Neutrophil (primary cell): Measurements from ENCODE around the gene MGAT5B.

ENCODE experiments used
- H3K27ac ChIP-seq: fragments of 200-600 bp; sonication (generic); 2 replicates; pipeline ENCODE4 v1.5.1; 2016; ENCODE audit warnings: mild to moderate bottlenecking, moderate library complexity
- H3K27me3 ChIP-seq: fragments of 200-600 bp; sonication (generic); 2 replicates; pipeline ENCODE4 v1.6.0; 2016; ENCODE audit warnings: mild to moderate bottlenecking
- H3K36me3 ChIP-seq: fragments of 200-600 bp; sonication (generic); 2 replicates; pipeline ENCODE4 v1.5.1; 2017
- H3K4me1 ChIP-seq, 2 experiments: fragments of 200-600 bp in 1 of 2; sonication (generic) in 1 of 2; 1 replicate in 1 of 2; 2 replicates in 1 of 2; pipeline versions ENCODE4 v1.5.1 to v1.6.1; 2013 to 2016; ENCODE audit warnings: low read depth in 1 of 2, low read length in 1 of 2, mild to moderate bottlenecking in 1 of 2, moderate library complexity in 1 of 2; ENCODE audit not compliant: control insufficient read depth in 1 of 2, insufficient read depth in 1 of 2
- H3K4me3 ChIP-seq, 2 experiments: fragments of 200-600 bp in 1 of 2; sonication (generic) in 1 of 2; 1 replicate in 1 of 2; 2 replicates in 1 of 2; pipeline ENCODE4 v1.5.1; 2013 to 2016; ENCODE audit warnings: low read depth in 1 of 2, low read length in 1 of 2, mild to moderate bottlenecking in 1 of 2, moderate library complexity in 1 of 2
- H3K9me3 ChIP-seq: fragments of 200-600 bp; sonication (generic); 2 replicates; pipeline ENCODE4 v1.5.1; 2016
- CTCF ChIP-seq: fragments of 200-600 bp; sonication (generic); IDR thresholded peaks from 2 replicates; pipeline ENCODE4 v1.5.1; 2016; ENCODE audit warnings: antibody characterized with exemption

The MGAT5B gene

GRCh38 chr17:76927577-76927976, 59.4 kb downstream of the MGAT5B start:
- H3K36me3 ChIP-seq: no peaks in the 10 kb centered on the region
- no peaks in the 10 kb centered on the region for H3K27me3 ChIP-seq

GRCh38 chr17:76927982-76928381, 59.8 kb downstream of the MGAT5B start:
- Histone ChIP-seq H3K27me3 (no peaks in the 10 kb centered on the region), H3K4me3 (no peak overlapping the region), H3K9me3 (no peaks in the 10 kb centered on the region), H3K4me1 (no peaks in the 10 kb centered on the region), H3K27ac (no peak overlapping the region), H3K36me3 (no peaks in the 10 kb centered on the region)
- no peak for TF ChIP-seq CTCF

More at GRCh38 chr17:76927577-76927976, 59.4 kb downstream of the MGAT5B start:
- no peak overlapping the region for H3K4me3 ChIP-seq
- H3K27ac ChIP-seq: no peak overlapping the region
- H3K4me1 ChIP-seq: no peaks in the 10 kb centered on the region
- no peak for TF ChIP-seq CTCF
- no peaks in the 10 kb centered on the region for H3K9me3 ChIP-seq

- TF ChIP-seq CTCF: no peak
- Histone ChIP-seq H3K9me3 (no peaks in the 10 kb centered on the region), H3K4me1 (no peaks in the 10 kb centered on the region), H3K27ac (no peak overlapping the region), H3K27me3 (no peaks in the 10 kb centered on the region), H3K4me3 (no peak overlapping the region), H3K36me3 (no peaks in the 10 kb centered on the region)
Observed at GRCh38 chr17:76929148-76929547, 60.9 kb downstream of the MGAT5B start.

GRCh38 chr17:76929601-76930000, 61.4 kb downstream of the MGAT5B start:
- no peak overlapping the region for H3K4me3 ChIP-seq
- no peaks in the 10 kb centered on the region for H3K36me3 ChIP-seq
- no peaks in the 10 kb centered on the region for H3K4me1 ChIP-seq
- H3K9me3 ChIP-seq: no peaks in the 10 kb centered on the region
- no peak overlapping the region for H3K27ac ChIP-seq
- no peak for TF ChIP-seq CTCF
- H3K27me3 ChIP-seq: no peaks in the 10 kb centered on the region

DNA sequence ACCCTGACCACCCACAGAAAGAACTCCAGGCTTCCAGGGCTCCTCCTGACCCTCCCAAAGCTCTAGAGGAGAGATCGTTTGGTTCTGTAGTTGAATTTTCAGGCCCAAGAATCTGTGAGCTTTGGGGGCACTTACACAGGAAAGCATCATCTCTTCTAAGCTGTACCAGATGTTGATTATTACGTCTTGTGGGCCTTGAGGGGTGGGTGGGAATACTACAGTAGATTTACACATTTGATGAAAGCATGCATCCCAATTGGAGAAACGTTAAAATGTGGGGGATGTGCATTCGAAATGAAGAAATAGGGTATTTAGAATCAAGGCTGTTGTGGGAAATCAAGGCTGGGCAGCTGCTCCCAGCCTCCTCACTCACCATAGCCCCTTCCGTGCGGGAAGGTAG, 61.9 kb downstream of the MGAT5B start:
- no peak for TF ChIP-seq CTCF
- Histone ChIP-seq H3K4me1 (no peaks in the 10 kb centered on the region), H3K27me3 (no peaks in the 10 kb centered on the region), H3K4me3 (no peak overlapping the region), H3K36me3 (no peaks in the 10 kb centered on the region), H3K27ac (no peak overlapping the region), H3K9me3 (no peaks in the 10 kb centered on the region)
